CD14-positive monocyte (primary cell): ENCODE data around the gene SUPT4H1. TPM values are rescaled to one million over a fixed set of nuclear protein-coding genes. Genes with fewer than 3 reads are reported as not detected.

Source experiments
- DNase-seq, 3 donors: peaks; one replicate each; pipeline ENCODE4 v3.0.0-alpha.2; 2011 to 2022
- H2AFZ ChIP-seq: 2 replicates; pipeline ENCODE4 v1.6.0; 2012; ENCODE audit warnings: mild to moderate bottlenecking, low read depth, low read length, inconsistent platforms; ENCODE audit not compliant: insufficient read depth, poor library complexity, severe bottlenecking
- H3K27ac ChIP-seq, 2 donors: 1 replicate in 1 of 2; 2 replicates in 1 of 2; pipeline ENCODE4 v1.5.1; 2012 to 2013; ENCODE audit warnings: low read length in 2 of 2, control low read depth in 1 of 2, inconsistent platforms in 1 of 2, low read depth in 1 of 2, mild to moderate bottlenecking in 1 of 2
- H3K27me3 ChIP-seq, 2 donors: one replicate each; pipeline versions ENCODE4 v1.6.0 to v1.6.1; 2011 to 2013; ENCODE audit warnings: low read length in 2 of 2; ENCODE audit not compliant: control insufficient read depth in 2 of 2, insufficient read depth in 2 of 2
- H3K36me3 ChIP-seq, 2 donors: replicated peaks in 1 of 2; 1 replicate in 1 of 2; 2 replicates in 1 of 2; pipeline versions ENCODE4 v1.5.1 to v1.6.1; 2012 to 2013; ENCODE audit warnings: low read length in 2 of 2, control low read depth in 1 of 2, inconsistent platforms in 1 of 2, mild to moderate bottlenecking in 1 of 2; ENCODE audit not compliant: insufficient read depth in 2 of 2, control insufficient read depth in 1 of 2
- H3K4me1 ChIP-seq, 2 donors: 1 replicate in 1 of 2; 2 replicates in 1 of 2; pipeline versions ENCODE4 v1.5.1 to v1.6.1; 2012 to 2013; ENCODE audit warnings: low read length in 2 of 2, control low read depth in 1 of 2, inconsistent platforms in 1 of 2, mild to moderate bottlenecking in 1 of 2, moderate library complexity in 1 of 2; ENCODE audit not compliant: insufficient read depth in 2 of 2, control insufficient read depth in 1 of 2
- H3K4me2 ChIP-seq: replicated peaks from 2 replicates; pipeline ENCODE3; 2012; ENCODE audit warnings: low read length, moderate library complexity, mild to moderate bottlenecking; ENCODE audit not compliant: poor library complexity, severe bottlenecking; ENCODE audit errors: extremely low read depth
- H3K4me3 ChIP-seq, 3 experiments: fragments of 200-600 bp in 1 of 3; sonication (generic) in 1 of 3; replicated peaks in 1 of 3; 1 replicate in 2 of 3; 2 replicates in 1 of 3; pipeline ENCODE4 v1.5.1; 2011 to 2013; ENCODE audit warnings: low read length in 3 of 3, mild to moderate bottlenecking in 3 of 3, control low read depth in 2 of 3, low read depth in 2 of 3, inconsistent platforms in 1 of 3, moderate library complexity in 1 of 3
- H3K79me2 ChIP-seq: 2 replicates; pipeline ENCODE4 v1.6.0; 2012; ENCODE audit warnings: mild to moderate bottlenecking, control low read depth, inconsistent platforms, low read length, moderate library complexity; ENCODE audit not compliant: insufficient read depth
- H3K9ac ChIP-seq: 2 replicates; pipeline ENCODE4 v1.6.0; 2017; ENCODE audit warnings: low read length, mild to moderate bottlenecking; ENCODE audit not compliant: insufficient read depth, poor library complexity, severe bottlenecking
- H3K9me3 ChIP-seq, 2 donors: replicated peaks in 1 of 2; 1 replicate in 1 of 2; 2 replicates in 1 of 2; pipeline versions ENCODE4 v1.5.1 to v1.6.1; 2012 to 2013; ENCODE audit warnings: low read length in 2 of 2, control low read depth in 1 of 2; ENCODE audit not compliant: control insufficient read depth in 1 of 2, insufficient read depth in 1 of 2
- H4K20me1 ChIP-seq: 2 replicates; pipeline ENCODE4 v1.6.0; 2012; ENCODE audit warnings: mild to moderate bottlenecking, low read length, control low read depth, moderate library complexity; ENCODE audit not compliant: insufficient read depth
- H3K27ac Mint-ChIP-seq, 7 donors: one replicate each; pipeline ENCODE4 v1.8.0; 2020; ENCODE audit warnings: mild to moderate bottlenecking in 7 of 7, mixed read lengths in 7 of 7, moderate library complexity in 6 of 7, inconsistent platforms in 2 of 7
- H3K27me3 Mint-ChIP-seq, 3 donors: one replicate each; pipeline ENCODE4 v1.8.0; 2021 to 2022; ENCODE audit warnings: low read depth in 3 of 3, mild to moderate bottlenecking in 3 of 3, mixed read lengths in 3 of 3, moderate library complexity in 3 of 3, inconsistent platforms in 1 of 3
- H3K36me3 Mint-ChIP-seq, 2 donors: one replicate each; pipeline ENCODE4 v1.8.0; 2020; ENCODE audit warnings: mixed read lengths in 2 of 2, inconsistent platforms in 1 of 2, mild to moderate bottlenecking in 1 of 2
- H3K4me1 Mint-ChIP-seq: one replicate; pipeline ENCODE4 v1.8.0; 2020; ENCODE audit warnings: mild to moderate bottlenecking, mixed read lengths
- H3K4me3 Mint-ChIP-seq, 2 donors: one replicate each; pipeline ENCODE4 v1.8.0; 2020; ENCODE audit warnings: mild to moderate bottlenecking in 2 of 2, mixed read lengths in 2 of 2, moderate library complexity in 1 of 2
- H3K9me3 Mint-ChIP-seq, 7 donors: one replicate each; pipeline ENCODE4 v1.8.0; 2020 to 2022; ENCODE audit warnings: mixed read lengths in 7 of 7, mild to moderate bottlenecking in 6 of 7, moderate library complexity in 6 of 7, inconsistent platforms in 2 of 7
- CTCF ChIP-seq: fragments of 200-600 bp; IDR thresholded peaks from one replicate; pipeline ENCODE4 v1.8.0; 2022; ENCODE audit warnings: antibody characterized with exemption, mild to moderate bottlenecking
- WGBS: methylation state at CpG from one replicate; pipeline ENCODE4 v1.1.5; 2013; ENCODE audit warnings: missing lambda C conversion rate; ENCODE audit not compliant: insufficient coverage; 5-methylcytosine and 5-hydroxymethylcytosine counted together
- intact Hi-C, 2 donors: fragments of 100-400 bp; cut with micrococcal nuclease; formaldehyde crosslinking; loops; one replicate each; pipeline versions ENCODE4 v1.15.0 to v1.15.1; 2023
- polyA plus RNA-seq, 3 donors: library from polyadenylated mRNA; depleted of rRNA in 1 of 3; unstranded in 2 of 3; stranded (reverse) in 1 of 3; fragments of 300-500 nt in 2 of 3; fragments of >200 nt in 1 of 3; fragmentation: Illumina TruSeq in 2 of 3; gene quantifications; 1 replicate in 2 of 3; 2 replicates in 1 of 3; pipeline ENCODE4 v1.2.3, GENCODE V29; 2012 to 2021

Gene SUPT4H1
- polyA plus RNA-seq, 3 donors, result 144 to 251 (median 241) TPM

DNA sequence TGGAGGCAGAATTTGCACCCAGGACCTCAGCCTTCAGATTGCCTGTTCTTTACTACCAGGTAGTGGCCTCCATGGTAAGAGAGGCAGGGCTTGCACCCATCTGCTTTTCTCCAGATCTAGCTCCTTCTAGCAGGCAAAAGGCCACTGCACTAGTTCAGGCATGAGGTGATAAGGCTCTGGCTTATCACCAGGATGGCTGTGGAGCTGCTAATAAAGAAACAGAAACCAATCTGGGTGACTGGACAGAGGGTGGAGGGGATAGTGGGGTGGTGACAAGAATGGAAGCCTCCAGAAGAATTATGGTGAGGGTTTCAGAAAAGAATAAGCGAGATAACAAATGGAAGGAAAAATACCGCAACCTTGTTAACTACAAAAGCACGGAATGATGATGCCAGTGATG lies 15.5 kb upstream of the SUPT4H1 start:
- H3K9ac ChIP-seq, result no peak overlapping the region

DNA sequence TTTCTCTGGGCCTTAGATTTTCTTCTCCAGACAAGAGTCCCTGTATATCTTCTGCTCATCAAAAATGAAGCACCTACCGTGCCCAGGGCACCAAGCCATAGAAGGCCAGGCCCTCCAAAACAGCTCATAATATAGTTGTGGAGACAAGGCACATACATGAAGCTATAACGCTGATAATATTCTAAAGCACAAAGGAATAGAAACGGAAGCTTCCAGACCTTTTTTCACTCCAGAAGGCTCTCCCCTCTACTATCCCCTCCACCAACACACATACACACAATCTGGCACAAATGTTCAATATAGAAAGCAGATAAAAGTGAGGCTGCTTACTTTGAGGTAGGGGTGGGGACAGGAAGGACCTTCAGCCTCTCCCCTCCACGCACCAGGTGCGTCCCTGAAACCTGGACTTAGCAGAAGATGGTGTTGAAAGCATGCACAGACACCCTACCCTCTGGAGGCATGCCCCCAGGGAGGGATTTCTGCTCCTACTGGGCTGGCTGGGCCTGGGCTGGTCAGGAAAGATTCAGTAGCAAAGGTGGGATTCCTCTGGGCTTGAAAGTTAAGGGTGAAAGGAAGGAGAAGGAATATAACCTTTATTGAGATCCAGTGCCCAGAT lies 14.1 kb upstream of the SUPT4H1 start:
- Mint-ChIP-seq H3K4me1 (peaks cover 3% of the 10 kb centered on the region), H3K9me3 (peaks cover 0 to 1% (median 0%) of the 10 kb centered on the region in 7 donors), H3K27me3 (peaks cover 4 to 16% (median 11%) of the 10 kb centered on the region in 3 donors), H3K4me3 (no peak overlapping the region), H3K27ac (no peak overlapping the region), H3K36me3 (no peaks in the 10 kb centered on the region)
- Histone ChIP-seq H3K27me3 (no peaks in the 10 kb centered on the region), H3K9ac (no peak overlapping the region), H3K4me1 (no peaks in the 10 kb centered on the region), H2AFZ (no peak overlapping the region), H3K9me3 (no peaks in the 10 kb centered on the region), H4K20me1 (no peaks in the 10 kb centered on the region), H3K36me3 (no peaks in the 10 kb centered on the region), H3K4me3 (no peak overlapping the region), H3K79me2 (no peaks in the 10 kb centered on the region), H3K27ac (no peak overlapping the region), H3K4me2 (no peak overlapping the region)
- no peak for TF ChIP-seq CTCF
- DNase-seq, result no peak
- intact Hi-C loops, result loop anchor here in 1 of 2 donors (10.0 kb wide), 1 partner anchor 51 kb away; no protein-coding TSS in a partner anchor
- 100% methylated on average over 1 of the region's 5 CpGs for WGBS

More for the DNA sequence above, 15.5 kb upstream of the SUPT4H1 start:
- H3K4me1 Mint-ChIP-seq, result peaks cover 3% of the 10 kb centered on the region
- no peaks in the 10 kb centered on the region for H3K36me3 Mint-ChIP-seq
- Histone ChIP-seq H3K36me3 (no peaks in the 10 kb centered on the region), H3K4me1 (no peaks in the 10 kb centered on the region), H3K9me3 (no peaks in the 10 kb centered on the region), H4K20me1 (no peaks in the 10 kb centered on the region), H3K27ac (no peak overlapping the region), H3K4me2 (no peak overlapping the region), H3K27me3 (no peaks in the 10 kb centered on the region), H3K79me2 (no peaks in the 10 kb centered on the region), H3K4me3 (no peak overlapping the region), H2AFZ (no peak overlapping the region)
- intact Hi-C loops, result loop anchor here in 1 of 2 donors (10.0 kb wide), 1 partner anchor 53 kb away; no protein-coding TSS in a partner anchor
- H3K27ac Mint-ChIP-seq, result no peak overlapping the region
- no peak for DNase-seq
- no peak for TF ChIP-seq CTCF
- H3K27me3 Mint-ChIP-seq, result peaks cover 6 to 12% (median 8%) of the 10 kb centered on the region in 3 donors
- no CpG with 5 or more reads among the region's 3 CpGs for WGBS
- H3K9me3 Mint-ChIP-seq, result peaks cover 0 to 1% (median 0%) of the 10 kb centered on the region in 7 donors
- H3K4me3 Mint-ChIP-seq, result no peak overlapping the region
